Measurements from ENCODE around the gene SEC22C. TPM values are rescaled to one million over a fixed set of nuclear protein-coding genes. Genes with fewer than 3 reads are reported as not detected.
"Not testable (repeated sequence)": the region's sequence is repeated elsewhere in the genome, so short reads cannot be mapped to it uniquely, and the experiment has no call there.

SEC22C gene
- total RNA-seq, 4 donors from 2014 or later = 56.0 to 84.4 (median 72.1) TPM

DNA sequence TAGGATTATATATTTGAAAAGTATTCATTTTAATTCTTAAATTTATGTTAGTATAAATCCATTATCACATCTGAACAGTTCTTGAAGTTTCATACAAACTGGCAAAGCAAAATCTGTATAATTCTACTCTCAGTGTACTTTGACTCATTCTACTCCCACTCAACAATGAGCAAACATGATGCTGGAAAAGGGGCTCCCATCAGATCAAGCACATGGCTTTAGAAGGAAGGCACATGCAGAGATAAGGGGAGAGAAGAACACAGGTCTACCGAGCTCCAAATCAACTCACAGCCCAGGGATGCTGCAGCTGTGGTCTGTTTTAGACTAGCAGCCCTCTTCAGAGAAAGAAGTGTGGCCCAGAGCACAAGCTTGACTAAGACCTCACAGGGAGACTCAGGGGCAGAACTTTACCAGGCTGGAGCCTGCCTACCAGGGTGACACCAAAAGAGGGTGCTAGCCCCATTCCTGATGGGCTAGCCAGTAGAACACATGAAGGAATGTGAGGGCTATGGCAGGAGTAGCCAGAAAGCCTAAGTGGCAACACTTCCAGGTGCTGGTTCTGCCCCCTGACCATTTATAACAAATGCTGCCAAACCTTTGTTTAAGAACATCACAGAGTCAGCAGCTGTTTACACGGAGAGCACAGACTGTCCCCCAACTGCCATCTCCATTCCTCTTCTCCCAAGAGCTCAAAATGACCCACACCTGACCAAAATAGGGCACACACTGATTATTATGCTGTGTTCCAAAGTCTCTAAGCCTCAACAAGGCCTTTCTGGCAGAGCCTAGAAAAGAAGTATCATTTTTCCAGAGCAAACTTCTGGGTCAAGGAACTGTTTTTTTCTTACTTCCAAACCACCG is 19.5 kb downstream of the SEC22C start:
- H3K27ac ChIP-seq = peak overlapping the region in 2 of 4 donors; percentile 3 to 26
- H3K36me3 ChIP-seq = peaks cover 0 to 98% of the 10 kb centered on the region in 2 donors
- H3K27me3 ChIP-seq = no peaks in the 10 kb centered on the region
- 63 to 71% methylated on average over 2 of the region's 3 CpGs for WGBS, 2 donors (ENCODE audit: low coverage in 1 of 2)
- H3K4me1 ChIP-seq = peaks cover 0 to 9% (median 0%) of the 10 kb centered on the region in 3 donors
- H3K4me3 ChIP-seq = no peak overlapping the region
- H3K9me3 ChIP-seq = no peaks in the 10 kb centered on the region
- TF ChIP-seq, protein P1, sequence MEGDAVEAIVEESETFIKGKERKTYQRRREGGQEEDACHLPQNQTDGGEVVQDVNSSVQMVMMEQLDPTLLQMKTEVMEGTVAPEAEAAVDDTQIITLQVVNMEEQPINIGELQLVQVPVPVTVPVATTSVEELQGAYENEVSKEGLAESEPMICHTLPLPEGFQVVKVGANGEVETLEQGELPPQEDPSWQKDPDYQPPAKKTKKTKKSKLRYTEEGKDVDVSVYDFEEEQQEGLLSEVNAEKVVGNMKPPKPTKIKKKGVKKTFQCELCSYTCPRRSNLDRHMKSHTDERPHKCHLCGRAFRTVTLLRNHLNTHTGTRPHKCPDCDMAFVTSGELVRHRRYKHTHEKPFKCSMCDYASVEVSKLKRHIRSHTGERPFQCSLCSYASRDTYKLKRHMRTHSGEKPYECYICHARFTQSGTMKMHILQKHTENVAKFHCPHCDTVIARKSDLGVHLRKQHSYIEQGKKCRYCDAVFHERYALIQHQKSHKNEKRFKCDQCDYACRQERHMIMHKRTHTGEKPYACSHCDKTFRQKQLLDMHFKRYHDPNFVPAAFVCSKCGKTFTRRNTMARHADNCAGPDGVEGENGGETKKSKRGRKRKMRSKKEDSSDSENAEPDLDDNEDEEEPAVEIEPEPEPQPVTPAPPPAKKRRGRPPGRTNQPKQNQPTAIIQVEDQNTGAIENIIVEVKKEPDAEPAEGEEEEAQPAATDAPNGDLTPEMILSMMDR (IDR thresholded peaks at IDR 0.05) = no peak
- TF ChIP-seq EP300 (IDR thresholded peaks at IDR 0.05) = no peak
- no peak for TF ChIP-seq POLR2AphosphoS5 (IDR thresholded peaks at IDR 0.05)
- no peak for TF ChIP-seq POLR2A (IDR thresholded peaks at IDR 0.05)
- ATAC-seq = no peak

DNA sequence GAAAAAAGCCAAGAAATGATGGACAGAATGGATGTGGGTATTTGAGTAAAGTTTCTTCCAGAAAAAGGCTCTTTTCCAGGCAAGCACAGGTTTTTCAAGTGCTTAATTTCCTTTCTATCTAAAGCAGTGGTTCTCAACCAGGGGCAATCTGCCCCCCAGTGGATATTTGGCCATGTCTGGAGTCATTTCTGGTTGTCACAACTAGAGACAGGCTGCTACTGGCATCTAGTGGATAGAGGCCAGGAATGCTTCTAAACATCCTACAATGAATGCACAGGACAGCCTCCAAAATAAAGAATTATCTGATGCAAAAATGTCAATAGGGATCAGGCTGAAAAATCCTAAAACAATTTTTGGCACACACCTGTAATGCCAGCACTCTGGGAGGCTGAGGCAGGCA is 23.9 kb downstream of the SEC22C start:
- H3K36me3 ChIP-seq = peaks cover 0 to 98% of the 10 kb centered on the region in 2 donors
- TF ChIP-seq, protein P1 (IDR thresholded peaks at IDR 0.05) = no peak
- TF ChIP-seq POLR2AphosphoS5 (IDR thresholded peaks at IDR 0.05) (no peak), POLR2A (IDR thresholded peaks at IDR 0.05) (no peak), EP300 (IDR thresholded peaks at IDR 0.05) (no peak)
- ATAC-seq = no peak

DNA sequence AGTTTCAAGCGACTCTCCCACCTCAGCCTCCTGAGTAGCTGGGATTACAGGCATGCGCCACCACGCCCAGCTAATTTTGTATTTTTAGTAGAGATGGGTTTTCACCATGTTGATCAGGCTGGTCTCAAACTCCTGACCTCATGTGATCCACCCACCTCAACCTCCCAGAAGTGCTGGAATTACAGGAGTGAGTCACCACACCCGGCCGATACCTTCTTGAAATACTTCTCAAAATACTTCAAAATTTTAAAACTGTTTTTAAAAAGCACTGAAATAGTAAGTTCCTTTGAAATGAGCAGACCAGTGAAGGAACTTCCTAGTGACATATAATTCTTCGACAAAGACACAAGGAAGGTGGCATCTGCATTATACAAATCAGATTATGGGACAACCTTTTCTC is 24.9 kb downstream of the SEC22C start:
- H3K36me3 ChIP-seq = peaks cover 0 to 98% of the 10 kb centered on the region in 2 donors
- H3K27ac ChIP-seq = not testable (repeated sequence)

More for the DNA sequence above, 23.9 kb downstream of the SEC22C start:
- no peak overlapping the region for H3K27ac ChIP-seq
- H3K4me3 ChIP-seq = no peak overlapping the region
- H3K27me3 ChIP-seq = no peaks in the 10 kb centered on the region
- H3K4me1 ChIP-seq = peaks cover 0 to 5% (median 0%) of the 10 kb centered on the region in 3 donors
- no peaks in the 10 kb centered on the region for H3K9me3 ChIP-seq

DNA sequence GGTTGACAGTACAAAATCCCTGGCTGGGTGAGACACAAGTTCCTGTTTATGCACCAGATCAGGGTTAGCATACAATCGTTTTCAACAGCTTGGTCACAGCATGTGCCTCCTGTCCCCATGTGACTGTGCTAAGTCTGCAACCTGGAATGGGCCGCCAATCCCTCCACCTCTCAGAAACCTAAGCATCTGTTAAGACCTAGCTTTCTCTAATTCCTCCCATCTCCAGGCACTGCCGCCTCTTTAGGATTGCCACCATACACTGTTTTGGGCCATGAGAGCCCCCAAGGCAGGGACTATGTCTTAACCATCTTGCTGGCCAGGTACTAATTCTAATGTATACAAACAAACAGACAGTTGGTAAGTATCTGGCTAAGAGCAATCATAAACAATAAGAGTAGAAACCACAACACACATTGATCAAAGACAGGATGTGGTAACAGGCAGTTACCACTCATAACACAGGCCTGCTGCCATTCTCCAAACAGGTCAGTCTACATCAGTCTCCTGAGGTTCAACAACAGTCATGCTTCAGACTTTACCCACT is 25.6 kb downstream of the SEC22C start:
- 60 to 64% methylated on average over 1 to 2 of the region's 3 CpGs for WGBS, 2 donors (ENCODE audit: low coverage in 1 of 2)
- H3K36me3 ChIP-seq = peaks cover 0 to 98% of the 10 kb centered on the region in 2 donors
- no peaks in the 10 kb centered on the region for H3K9me3 ChIP-seq
- peaks cover 0 to 11% (median 0%) of the 10 kb centered on the region in 3 donors for H3K4me1 ChIP-seq
- H3K27ac ChIP-seq = no peak overlapping the region
- no peak for ATAC-seq
- H3K27me3 ChIP-seq = no peaks in the 10 kb centered on the region
- no peak for TF ChIP-seq EP300 (IDR thresholded peaks at IDR 0.05)
- no peak for TF ChIP-seq POLR2A (IDR thresholded peaks at IDR 0.05)
- TF ChIP-seq, protein P1 (IDR thresholded peaks at IDR 0.05) = no peak
- TF ChIP-seq POLR2AphosphoS5 (IDR thresholded peaks at IDR 0.05) = no peak
- no peak overlapping the region for H3K4me3 ChIP-seq

More for the DNA sequence above, 24.9 kb downstream of the SEC22C start:
- H3K4me1 ChIP-seq, H3K4me3 ChIP-seq, H3K9me3 ChIP-seq, ATAC-seq, H3K27me3 ChIP-seq: not testable (repeated sequence)
- WGBS, 2 donors (ENCODE audit: low coverage in 1 of 2) = 79 to 94% methylated on average over 3 to 6 of the region's 6 CpGs

DNA sequence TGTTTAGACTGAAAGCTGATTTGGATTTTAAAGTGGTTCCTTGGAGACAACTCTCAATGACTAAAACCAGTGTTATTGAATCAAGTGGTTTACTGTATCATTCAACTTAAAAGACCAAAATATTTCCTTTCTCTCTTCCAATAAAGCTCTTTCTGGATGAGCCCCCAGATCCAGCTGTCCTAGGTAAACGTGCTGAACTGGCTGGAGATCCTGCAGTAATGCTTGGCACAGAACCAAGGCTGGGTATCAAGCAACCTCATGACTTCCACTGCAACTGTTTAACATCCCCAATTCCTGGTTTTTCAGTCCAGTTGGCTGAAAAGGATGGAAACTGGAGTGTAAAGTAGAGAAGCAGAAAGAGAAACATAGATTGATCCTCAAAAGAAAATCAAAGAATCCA is 28.9 kb downstream of the SEC22C start:
- peaks cover 0 to 98% of the 10 kb centered on the region in 2 donors for H3K36me3 ChIP-seq
- H3K27me3 ChIP-seq = no peaks in the 10 kb centered on the region
- no peak for ATAC-seq
- no peak overlapping the region for H3K4me3 ChIP-seq
- H3K9me3 ChIP-seq = no peaks in the 10 kb centered on the region
- 0 to 50% methylated on average over 1 of the region's 1 CpG for WGBS, 2 donors (ENCODE audit: low coverage in 1 of 2)
- peaks cover 0 to 11% (median 0%) of the 10 kb centered on the region in 3 donors for H3K4me1 ChIP-seq
- TF ChIP-seq POLR2AphosphoS5 (IDR thresholded peaks at IDR 0.05) = no peak
- no peak for TF ChIP-seq POLR2A (IDR thresholded peaks at IDR 0.05)
- TF ChIP-seq, protein P1 (IDR thresholded peaks at IDR 0.05) = no peak
- no peak for TF ChIP-seq EP300 (IDR thresholded peaks at IDR 0.05)
- no peak overlapping the region for H3K27ac ChIP-seq
